ENCODE data around the gene ABR. TPM values are rescaled to one million over a fixed set of nuclear protein-coding genes. Genes with fewer than 3 reads are reported as not detected.
"Not testable (repeated sequence)": the region's sequence is repeated elsewhere in the genome, so short reads cannot be mapped to it uniquely, and the experiment has no call there.

Gene ABR
- total RNA-seq, 1 donor from 2014 or later: 57.8 TPM

GRCh38 chr17:1097972-1098744 is 81.6 kb downstream of the ABR start:
- not testable (repeated sequence) for DNase-seq (ENCODE audit: low read depth, low spot score)

GRCh38 chr17:1096215-1096614 is 83.6 kb downstream of the ABR start:
- DNase-seq (ENCODE audit: low read depth, low spot score): no peak

GRCh38 chr17:1095853-1096173 is 84.0 kb downstream of the ABR start:
- no peak for DNase-seq (ENCODE audit: low read depth, low spot score)

GRCh38 chr17:1095090-1095852 is 84.5 kb downstream of the ABR start:
- no peak for DNase-seq (ENCODE audit: low read depth, low spot score)

- DNase-seq (ENCODE audit: low read depth, low spot score): no peak
Measured at GRCh38 chr17:1094591-1094990, 85.2 kb downstream of the ABR start.

GRCh38 chr17:1091900-1092299 is 87.9 kb downstream of the ABR start:
- no peak for DNase-seq (ENCODE audit: low read depth, low spot score)

GRCh38 chr17:1091190-1091534 is 88.6 kb downstream of the ABR start:
- DNase-seq (ENCODE audit: low read depth, low spot score): no peak

- no peak for DNase-seq (ENCODE audit: low read depth, low spot score)
Measured at GRCh38 chr17:1090465-1091189, 89.2 kb downstream of the ABR start.

GRCh38 chr17:1089915-1090314 is 89.9 kb downstream of the ABR start:
- no peak for DNase-seq (ENCODE audit: low read depth, low spot score)

- peak; percentile 50 for DNase-seq (ENCODE audit: low read depth, low spot score)
Measured at GRCh38 chr17:1087381-1088241, 92.2 kb downstream of the ABR start.

- DNase-seq (ENCODE audit: low read depth, low spot score): no peak
Measured at GRCh38 chr17:1083451-1084187, 96.2 kb downstream of the ABR start.

- DNase-seq (ENCODE audit: low read depth, low spot score): peak; percentile 35
Measured at GRCh38 chr17:1082579-1082978, 97.2 kb downstream of the ABR start.

- no peak for DNase-seq (ENCODE audit: low read depth, low spot score)
Measured at GRCh38 chr17:1078831-1079561, 100.8 kb downstream of the ABR start.

- DNase-seq (ENCODE audit: low read depth, low spot score): no peak
Measured at GRCh38 chr17:1077986-1078711, 101.6 kb downstream of the ABR start.

GRCh38 chr17:1077581-1077985 is 102.2 kb downstream of the ABR start:
- no peak for DNase-seq (ENCODE audit: low read depth, low spot score)

- DNase-seq (ENCODE audit: low read depth, low spot score): no peak
Measured at GRCh38 chr17:1076982-1077302, 102.8 kb downstream of the ABR start.

GRCh38 chr17:1076299-1076981 is 103.3 kb downstream of the ABR start:
- no peak for DNase-seq (ENCODE audit: low read depth, low spot score)

- no peak for DNase-seq (ENCODE audit: low read depth, low spot score)
Measured at GRCh38 chr17:1074886-1075605, 104.7 kb downstream of the ABR start.

Measured in pulmonary artery endothelial cell (primary cell).